ENCODE results near the gene SPRED3. TPM values are rescaled to one million over a fixed set of nuclear protein-coding genes. Genes with fewer than 3 reads are reported as not detected.

The SPRED3 gene
- total and polyA plus RNA-seq, 9 of the 15 experiments (the other 6 are each of a cell fraction or from before 2014, with no cell fraction given), result 0.05 to 1.3 (median 0.36) TPM

GRCh38 chr19:38375098-38375493 is 13.4 kb upstream of the SPRED3 start (continued):
- TF ChIP-seq CREB5 (CRISPR knock-in tag; IDR thresholded peaks at IDR 0.05) (no peak), RBM22 (IDR thresholded peaks at IDR 0.05; ENCODE audit: low read depth, low read length, poor library complexity, severe bottlenecking) (no peak), ZNF655 (CRISPR knock-in tag; IDR thresholded peaks at IDR 0.05) (no peak), GABPA (tag; conservative IDR thresholded peaks at IDR 0.05; ENCODE audit: low read depth) (no peak), ZNF431 (CRISPR knock-in tag; IDR thresholded peaks at IDR 0.05) (0 out of 2 replicates have a peak, but pooled peaks have one; percentile 24), SMARCA4 (IDR thresholded peaks at IDR 0.05) (0 out of 2 replicates have a peak, but pooled peaks have one; percentile 28), TRIM28 (IDR thresholded peaks at IDR 0.05) (no peak), PRPF4 (IDR thresholded peaks at IDR 0.05; ENCODE audit: insufficient read depth, low read depth, low read length, poor library complexity, severe bottlenecking) (no peak), PTRF (tag; IDR thresholded peaks at IDR 0.05) (no peak), SIN3A (IDR thresholded peaks at IDR 0.05; ENCODE audit: borderline replicate concordance in 2 of 2, control insufficient read depth in 1 of 2, low read depth in 2 of 2, low read length in 2 of 2) (0 out of 4 replicates have a peak, but pooled peaks of 1 of the 2 experiments have one; percentile 27), ZNF436 (CRISPR knock-in tag; IDR thresholded peaks at IDR 0.05) (no peak), LEF1 (IDR thresholded peaks at IDR 0.05) (peak; percentile 22), ESRRB (CRISPR knock-in tag; IDR thresholded peaks at IDR 0.05; ENCODE audit: borderline replicate concordance) (no peak), GTF2F1 (IDR thresholded peaks at IDR 0.05; ENCODE audit: low read depth, low read length) (no peak), POU5F1 (IDR thresholded peaks at IDR 0.05; ENCODE audit: borderline replicate concordance, low read depth, low read length, partially characterized antibody) (no peak), SMARCA5 (IDR thresholded peaks at IDR 0.05) (no peak), TARDBP (IDR thresholded peaks at IDR 0.05) (no peak), SMARCE1 (IDR thresholded peaks at IDR 0.05) (peak; percentile 70; the same call in 1 of the 2 replicates), ZNF224 (CRISPR knock-in tag; IDR thresholded peaks at IDR 0.05) (no peak), MED1 (CRISPR knock-in tag; IDR thresholded peaks at IDR 0.05; ENCODE audit: borderline replicate concordance) (no peak), CGGBP1 (CRISPR knock-in tag; IDR thresholded peaks at IDR 0.05) (no peak), CREB3 (tag; conservative IDR thresholded peaks at IDR 0.05; ENCODE audit: low read depth) (no peak), SMARCC2 (IDR thresholded peaks at IDR 0.05; ENCODE audit: low read depth) (0 out of 2 replicates have a peak, but pooled peaks have one; percentile 0), SUPT5H (IDR thresholded peaks at IDR 0.05) (no peak)
